ENCODE results near the gene PSME3.

DNA sequence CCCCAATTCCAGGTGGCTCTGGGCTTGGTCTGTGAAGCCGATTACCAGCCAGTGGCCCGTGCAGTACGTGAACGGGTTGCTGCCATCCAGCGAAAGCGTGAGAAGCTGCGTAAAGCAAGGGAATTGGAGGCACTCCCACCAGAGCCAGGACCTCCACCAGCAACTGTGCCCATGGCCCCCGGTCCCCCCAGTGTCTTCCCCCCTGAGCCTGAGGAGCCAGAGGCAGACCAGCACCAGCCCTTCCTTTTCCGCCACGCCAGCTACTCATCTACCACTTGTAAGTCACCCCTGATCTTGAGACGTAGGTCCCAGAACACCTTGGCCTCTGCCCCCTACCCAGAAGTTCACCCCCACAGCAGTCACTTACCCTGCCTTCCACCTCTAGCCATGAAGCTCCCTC lies 45.9 kb upstream of the PSME3 start:
- TF ChIP-seq ZNF354C (tag by site-specific recombination; IDR thresholded peaks at IDR 0.05; ENCODE audit: borderline replicate concordance, low read depth) (no peak), ZBTB1 (tag by site-specific recombination; IDR thresholded peaks at IDR 0.05) (no peak), GLI4 (tag by site-specific recombination; IDR thresholded peaks at IDR 0.05) (no peak), ZNF223 (tag by site-specific recombination; IDR thresholded peaks at IDR 0.05) (no peak), YY1 (tag by site-specific recombination; IDR thresholded peaks at IDR 0.05) (no peak), KLF16 (tag by site-specific recombination; IDR thresholded peaks at IDR 0.05) (no peak), ZNF146 (tag by site-specific recombination; IDR thresholded peaks at IDR 0.05) (no peak)
- TF ChIP-seq, protein P1, sequence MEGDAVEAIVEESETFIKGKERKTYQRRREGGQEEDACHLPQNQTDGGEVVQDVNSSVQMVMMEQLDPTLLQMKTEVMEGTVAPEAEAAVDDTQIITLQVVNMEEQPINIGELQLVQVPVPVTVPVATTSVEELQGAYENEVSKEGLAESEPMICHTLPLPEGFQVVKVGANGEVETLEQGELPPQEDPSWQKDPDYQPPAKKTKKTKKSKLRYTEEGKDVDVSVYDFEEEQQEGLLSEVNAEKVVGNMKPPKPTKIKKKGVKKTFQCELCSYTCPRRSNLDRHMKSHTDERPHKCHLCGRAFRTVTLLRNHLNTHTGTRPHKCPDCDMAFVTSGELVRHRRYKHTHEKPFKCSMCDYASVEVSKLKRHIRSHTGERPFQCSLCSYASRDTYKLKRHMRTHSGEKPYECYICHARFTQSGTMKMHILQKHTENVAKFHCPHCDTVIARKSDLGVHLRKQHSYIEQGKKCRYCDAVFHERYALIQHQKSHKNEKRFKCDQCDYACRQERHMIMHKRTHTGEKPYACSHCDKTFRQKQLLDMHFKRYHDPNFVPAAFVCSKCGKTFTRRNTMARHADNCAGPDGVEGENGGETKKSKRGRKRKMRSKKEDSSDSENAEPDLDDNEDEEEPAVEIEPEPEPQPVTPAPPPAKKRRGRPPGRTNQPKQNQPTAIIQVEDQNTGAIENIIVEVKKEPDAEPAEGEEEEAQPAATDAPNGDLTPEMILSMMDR (tag by site-specific recombination; IDR thresholded peaks at IDR 0.05): no peak
- TF ChIP-seq, protein P2, sequence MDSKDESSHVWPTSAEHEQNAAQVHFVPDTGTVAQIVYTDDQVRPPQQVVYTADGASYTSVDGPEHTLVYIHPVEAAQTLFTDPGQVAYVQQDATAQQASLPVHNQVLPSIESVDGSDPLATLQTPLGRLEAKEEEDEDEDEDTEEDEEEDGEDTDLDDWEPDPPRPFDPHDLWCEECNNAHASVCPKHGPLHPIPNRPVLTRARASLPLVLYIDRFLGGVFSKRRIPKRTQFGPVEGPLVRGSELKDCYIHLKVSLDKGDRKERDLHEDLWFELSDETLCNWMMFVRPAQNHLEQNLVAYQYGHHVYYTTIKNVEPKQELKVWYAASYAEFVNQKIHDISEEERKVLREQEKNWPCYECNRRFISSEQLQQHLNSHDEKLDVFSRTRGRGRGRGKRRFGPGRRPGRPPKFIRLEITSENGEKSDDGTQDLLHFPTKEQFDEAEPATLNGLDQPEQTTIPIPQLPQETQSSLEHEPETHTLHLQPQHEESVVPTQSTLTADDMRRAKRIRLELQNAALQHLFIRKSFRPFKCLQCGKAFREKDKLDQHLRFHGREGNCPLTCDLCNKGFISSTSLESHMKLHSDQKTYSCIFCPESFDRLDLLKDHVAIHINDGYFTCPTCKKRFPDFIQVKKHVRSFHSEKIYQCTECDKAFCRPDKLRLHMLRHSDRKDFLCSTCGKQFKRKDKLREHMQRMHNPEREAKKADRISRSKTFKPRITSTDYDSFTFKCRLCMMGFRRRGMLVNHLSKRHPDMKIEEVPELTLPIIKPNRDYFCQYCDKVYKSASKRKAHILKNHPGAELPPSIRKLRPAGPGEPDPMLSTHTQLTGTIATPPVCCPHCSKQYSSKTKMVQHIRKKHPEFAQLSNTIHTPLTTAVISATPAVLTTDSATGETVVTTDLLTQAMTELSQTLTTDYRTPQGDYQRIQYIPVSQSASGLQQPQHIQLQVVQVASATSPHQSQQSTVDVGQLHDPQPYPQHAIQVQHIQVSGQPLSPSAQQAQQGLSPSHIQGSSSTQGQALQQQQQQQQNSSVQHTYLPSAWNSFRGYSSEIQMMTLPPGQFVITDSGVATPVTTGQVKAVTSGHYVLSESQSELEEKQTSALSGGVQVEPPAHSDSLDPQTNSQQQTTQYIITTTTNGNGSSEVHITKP (tag by site-specific recombination; IDR thresholded peaks at IDR 0.05): no peak
- TF ChIP-seq, protein P3, sequence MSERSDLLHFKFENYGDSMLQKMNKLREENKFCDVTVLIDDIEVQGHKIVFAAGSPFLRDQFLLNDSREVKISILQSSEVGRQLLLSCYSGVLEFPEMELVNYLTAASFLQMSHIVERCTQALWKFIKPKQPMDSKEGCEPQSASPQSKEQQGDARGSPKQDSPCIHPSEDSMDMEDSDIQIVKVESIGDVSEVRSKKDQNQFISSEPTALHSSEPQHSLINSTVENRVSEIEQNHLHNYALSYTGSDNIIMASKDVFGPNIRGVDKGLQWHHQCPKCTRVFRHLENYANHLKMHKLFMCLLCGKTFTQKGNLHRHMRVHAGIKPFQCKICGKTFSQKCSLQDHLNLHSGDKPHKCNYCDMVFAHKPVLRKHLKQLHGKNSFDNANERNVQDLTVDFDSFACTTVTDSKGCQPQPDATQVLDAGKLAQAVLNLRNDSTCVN (tag by site-specific recombination; optimal IDR thresholded peaks at IDR 0.05): no peak
